HCT116 (cell line): ENCODE measurements around the gene CLEC4M.

Experiments
- CEBPB ChIP-seq: IDR thresholded peaks from 2 replicates; pipeline ENCODE4 v1.6.1; 2012; ENCODE audit warnings: low read depth
- EGR1 ChIP-seq: IDR thresholded peaks from 2 replicates; pipeline ENCODE4 v1.6.1; 2012; ENCODE audit warnings: low read depth
- EZH2 ChIP-seq: fragments of 200-600 bp; sonication (generic); IDR thresholded peaks from 2 replicates; pipeline ENCODE4 v1.6.1; 2017; ENCODE audit warnings: antibody characterized with exemption, mixed run types
- EZH2phosphoT487 ChIP-seq: fragments of 200-600 bp; IDR thresholded peaks from 2 replicates; pipeline ENCODE4 v1.6.1; 2018; ENCODE audit warnings: antibody characterized with exemption, borderline replicate concordance
- POLR2A ChIP-seq: IDR thresholded peaks from 2 replicates; pipeline ENCODE4 v1.7.0; 2011; ENCODE audit warnings: borderline replicate concordance; ENCODE audit not compliant: insufficient read depth, insufficient read length; ENCODE audit errors: extremely low read depth
- POLR2AphosphoS5 ChIP-seq: IDR thresholded peaks from 2 replicates; pipeline ENCODE4 v1.6.1; 2011; ENCODE audit warnings: mild to moderate bottlenecking, low read depth, low read length, moderate library complexity
- SIN3A ChIP-seq: IDR thresholded peaks from 2 replicates; pipeline ENCODE4 v1.6.1; 2012; ENCODE audit warnings: low read depth
- SP1 ChIP-seq: IDR thresholded peaks from 2 replicates; pipeline ENCODE4 v1.6.1; 2012; ENCODE audit warnings: low read depth
- TCF7L2 ChIP-seq: IDR thresholded peaks from 2 replicates; pipeline ENCODE4 v1.7.0; 2011; ENCODE audit warnings: borderline replicate concordance, inconsistent platforms; ENCODE audit not compliant: insufficient read depth, insufficient read length; ENCODE audit errors: extremely low read depth
- TF ChIP-seq, protein P1 (sequence below): IDR thresholded peaks from 2 replicates; pipeline ENCODE4 v1.6.1; 2012
- TF ChIP-seq, protein P2 (sequence below), 3 experiments: fragments of 200-600 bp in 1 of 3; sonication (generic) in 1 of 3; IDR thresholded peaks in 2 of 3; conservative IDR thresholded peaks in 1 of 3; 2 replicates each; pipeline ENCODE4 v1.5.1; 2012 to 2017; ENCODE audit warnings: low read depth in 2 of 3, low read length in 2 of 3, antibody characterized with exemption in 1 of 3, borderline replicate concordance in 1 of 3, control low read depth in 1 of 3, mild to moderate bottlenecking in 1 of 3, mixed read lengths in 1 of 3, mixed run types in 1 of 3, moderate library complexity in 1 of 3; ENCODE audit not compliant: insufficient read depth in 1 of 3
- TF ChIP-seq, protein P3 (sequence below): IDR thresholded peaks from 2 replicates; pipeline ENCODE4 v1.6.1; 2012; ENCODE audit warnings: low read depth
- TF ChIP-seq, protein P4 (sequence below): IDR thresholded peaks from 2 replicates; pipeline ENCODE4 v1.6.1; 2011; ENCODE audit warnings: mild to moderate bottlenecking, low read length, moderate library complexity; ENCODE audit not compliant: insufficient replicate concordance; ENCODE audit errors: extremely low read depth

DNA sequence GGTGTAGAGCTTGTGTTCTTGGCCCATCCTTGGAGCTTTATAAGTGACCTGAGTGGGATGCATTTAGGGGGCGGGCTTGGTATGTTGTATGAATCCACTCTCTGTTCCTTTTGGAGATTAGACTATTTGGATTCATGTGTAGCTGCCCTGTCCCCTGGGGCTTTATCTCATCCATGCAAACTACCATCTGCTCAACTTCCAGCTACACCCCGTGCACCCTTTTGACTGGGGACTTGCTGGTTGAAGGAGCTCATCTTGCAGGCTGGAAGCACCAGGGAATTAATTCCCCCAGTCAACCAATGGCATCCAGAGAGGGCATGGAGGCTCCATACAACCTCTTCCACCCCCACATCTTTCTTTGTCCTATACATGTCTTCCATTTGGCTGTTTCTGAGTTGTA lies 6.1 kb downstream of the CLEC4M start:
- TF ChIP-seq, protein P1, sequence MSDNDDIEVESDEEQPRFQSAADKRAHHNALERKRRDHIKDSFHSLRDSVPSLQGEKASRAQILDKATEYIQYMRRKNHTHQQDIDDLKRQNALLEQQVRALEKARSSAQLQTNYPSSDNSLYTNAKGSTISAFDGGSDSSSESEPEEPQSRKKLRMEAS: no peak
- TF ChIP-seq POLR2A (no peak), POLR2AphosphoS5 (no peak), EZH2phosphoT487 (no peak), CEBPB (no peak), SIN3A (no peak), TCF7L2 (no peak), EZH2 (no peak), EGR1 (no peak), SP1 (no peak)
- TF ChIP-seq, protein P2, sequence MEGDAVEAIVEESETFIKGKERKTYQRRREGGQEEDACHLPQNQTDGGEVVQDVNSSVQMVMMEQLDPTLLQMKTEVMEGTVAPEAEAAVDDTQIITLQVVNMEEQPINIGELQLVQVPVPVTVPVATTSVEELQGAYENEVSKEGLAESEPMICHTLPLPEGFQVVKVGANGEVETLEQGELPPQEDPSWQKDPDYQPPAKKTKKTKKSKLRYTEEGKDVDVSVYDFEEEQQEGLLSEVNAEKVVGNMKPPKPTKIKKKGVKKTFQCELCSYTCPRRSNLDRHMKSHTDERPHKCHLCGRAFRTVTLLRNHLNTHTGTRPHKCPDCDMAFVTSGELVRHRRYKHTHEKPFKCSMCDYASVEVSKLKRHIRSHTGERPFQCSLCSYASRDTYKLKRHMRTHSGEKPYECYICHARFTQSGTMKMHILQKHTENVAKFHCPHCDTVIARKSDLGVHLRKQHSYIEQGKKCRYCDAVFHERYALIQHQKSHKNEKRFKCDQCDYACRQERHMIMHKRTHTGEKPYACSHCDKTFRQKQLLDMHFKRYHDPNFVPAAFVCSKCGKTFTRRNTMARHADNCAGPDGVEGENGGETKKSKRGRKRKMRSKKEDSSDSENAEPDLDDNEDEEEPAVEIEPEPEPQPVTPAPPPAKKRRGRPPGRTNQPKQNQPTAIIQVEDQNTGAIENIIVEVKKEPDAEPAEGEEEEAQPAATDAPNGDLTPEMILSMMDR (IDR thresholded peaks at IDR 0.05 in 2 of 3, conservative IDR thresholded peaks at IDR 0.05 in 1 of 3; ENCODE audit: borderline replicate concordance in 1 of 3, insufficient read depth in 1 of 3, low read depth in 2 of 3, low read length in 2 of 3): no peak
- TF ChIP-seq, protein P3, sequence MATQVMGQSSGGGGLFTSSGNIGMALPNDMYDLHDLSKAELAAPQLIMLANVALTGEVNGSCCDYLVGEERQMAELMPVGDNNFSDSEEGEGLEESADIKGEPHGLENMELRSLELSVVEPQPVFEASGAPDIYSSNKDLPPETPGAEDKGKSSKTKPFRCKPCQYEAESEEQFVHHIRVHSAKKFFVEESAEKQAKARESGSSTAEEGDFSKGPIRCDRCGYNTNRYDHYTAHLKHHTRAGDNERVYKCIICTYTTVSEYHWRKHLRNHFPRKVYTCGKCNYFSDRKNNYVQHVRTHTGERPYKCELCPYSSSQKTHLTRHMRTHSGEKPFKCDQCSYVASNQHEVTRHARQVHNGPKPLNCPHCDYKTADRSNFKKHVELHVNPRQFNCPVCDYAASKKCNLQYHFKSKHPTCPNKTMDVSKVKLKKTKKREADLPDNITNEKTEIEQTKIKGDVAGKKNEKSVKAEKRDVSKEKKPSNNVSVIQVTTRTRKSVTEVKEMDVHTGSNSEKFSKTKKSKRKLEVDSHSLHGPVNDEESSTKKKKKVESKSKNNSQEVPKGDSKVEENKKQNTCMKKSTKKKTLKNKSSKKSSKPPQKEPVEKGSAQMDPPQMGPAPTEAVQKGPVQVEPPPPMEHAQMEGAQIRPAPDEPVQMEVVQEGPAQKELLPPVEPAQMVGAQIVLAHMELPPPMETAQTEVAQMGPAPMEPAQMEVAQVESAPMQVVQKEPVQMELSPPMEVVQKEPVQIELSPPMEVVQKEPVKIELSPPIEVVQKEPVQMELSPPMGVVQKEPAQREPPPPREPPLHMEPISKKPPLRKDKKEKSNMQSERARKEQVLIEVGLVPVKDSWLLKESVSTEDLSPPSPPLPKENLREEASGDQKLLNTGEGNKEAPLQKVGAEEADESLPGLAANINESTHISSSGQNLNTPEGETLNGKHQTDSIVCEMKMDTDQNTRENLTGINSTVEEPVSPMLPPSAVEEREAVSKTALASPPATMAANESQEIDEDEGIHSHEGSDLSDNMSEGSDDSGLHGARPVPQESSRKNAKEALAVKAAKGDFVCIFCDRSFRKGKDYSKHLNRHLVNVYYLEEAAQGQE: no peak
- TF ChIP-seq, protein P4, sequence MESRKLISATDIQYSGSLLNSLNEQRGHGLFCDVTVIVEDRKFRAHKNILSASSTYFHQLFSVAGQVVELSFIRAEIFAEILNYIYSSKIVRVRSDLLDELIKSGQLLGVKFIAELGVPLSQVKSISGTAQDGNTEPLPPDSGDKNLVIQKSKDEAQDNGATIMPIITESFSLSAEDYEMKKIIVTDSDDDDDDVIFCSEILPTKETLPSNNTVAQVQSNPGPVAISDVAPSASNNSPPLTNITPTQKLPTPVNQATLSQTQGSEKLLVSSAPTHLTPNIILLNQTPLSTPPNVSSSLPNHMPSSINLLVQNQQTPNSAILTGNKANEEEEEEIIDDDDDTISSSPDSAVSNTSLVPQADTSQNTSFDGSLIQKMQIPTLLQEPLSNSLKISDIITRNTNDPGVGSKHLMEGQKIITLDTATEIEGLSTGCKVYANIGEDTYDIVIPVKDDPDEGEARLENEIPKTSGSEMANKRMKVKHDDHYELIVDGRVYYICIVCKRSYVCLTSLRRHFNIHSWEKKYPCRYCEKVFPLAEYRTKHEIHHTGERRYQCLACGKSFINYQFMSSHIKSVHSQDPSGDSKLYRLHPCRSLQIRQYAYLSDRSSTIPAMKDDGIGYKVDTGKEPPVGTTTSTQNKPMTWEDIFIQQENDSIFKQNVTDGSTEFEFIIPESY: no peak
